K562 (cell line): ENCODE data around the gene ALOX5. TPM values are rescaled to one million over a fixed set of nuclear protein-coding genes. Genes with fewer than 3 reads are reported as not detected.

Experiments
- ARNT ChIP-seq, 2 experiments: fragments of 450-650 bp; IDR thresholded peaks; 2 replicates each; pipeline ENCODE4 v1.6.1; 2016; ENCODE audit warnings: mild to moderate bottlenecking in 1 of 2
- CBX5 ChIP-seq: IDR thresholded peaks from 2 replicates; pipeline ENCODE4 v1.6.1; 2014; ENCODE audit warnings: low read depth, borderline replicate concordance
- DMBX1 ChIP-seq: fragments of 250-450 bp; sonication (Bioruptor Pico); IDR thresholded peaks from 2 replicates; pipeline ENCODE4 v1.8.0; 2022; ENCODE audit warnings: inconsistent platforms, mild to moderate bottlenecking, moderate library complexity, borderline replicate concordance
- E2F6 ChIP-seq, 2 experiments: IDR thresholded peaks; 2 replicates each; pipeline ENCODE4 v1.6.1; 2011; ENCODE audit warnings: borderline replicate concordance in 1 of 2, control low read depth in 1 of 2, low read depth in 1 of 2, low read length in 1 of 2, mild to moderate bottlenecking in 1 of 2, mixed read lengths in 1 of 2, moderate library complexity in 1 of 2; ENCODE audit not compliant: insufficient read depth in 1 of 2, insufficient read length in 1 of 2, poor library complexity in 1 of 2, severe bottlenecking in 1 of 2; ENCODE audit errors: extremely low read depth in 1 of 2
- FUS ChIP-seq: fragments of 200-400 bp; formaldehyde crosslinking; optimal IDR thresholded peaks from 2 replicates; pipeline ENCODE3; 2017; ENCODE audit warnings: low read depth, low read length
- MTA3 ChIP-seq: fragments of 450-650 bp; formaldehyde crosslinking; IDR thresholded peaks from 2 replicates; pipeline ENCODE4 v1.6.1; 2017; ENCODE audit warnings: mild to moderate bottlenecking, borderline replicate concordance
- MYBL2 ChIP-seq, 2 experiments: fragments of 450-650 bp in 1 of 2; sonication (generic) in 1 of 2; formaldehyde crosslinking in 1 of 2; IDR thresholded peaks; 2 replicates each; pipeline versions ENCODE4 v1.6.1 to v1.8.1; 2017 to 2022; ENCODE audit warnings: borderline replicate concordance in 1 of 2, inconsistent platforms in 1 of 2, low read depth in 1 of 2, mild to moderate bottlenecking in 1 of 2, missing genetic modification reagents in 1 of 2, moderate library complexity in 1 of 2
- NBN ChIP-seq: fragments of 450-650 bp; IDR thresholded peaks from 2 replicates; pipeline ENCODE4 v1.6.1; 2016; ENCODE audit warnings: low read depth, mild to moderate bottlenecking
- NR2C1 ChIP-seq, 2 experiments: fragments of 450-650 bp; IDR thresholded peaks; 2 replicates each; pipeline ENCODE4 v1.6.1; 2017; ENCODE audit warnings: mild to moderate bottlenecking in 2 of 2, antibody characterized with exemption in 1 of 2, inconsistent platforms in 1 of 2, missing compliant biosample characterization in 1 of 2, missing genetic modification characterization in 1 of 2
- RHOXF2B ChIP-seq: fragments of 250-450 bp; sonication (Bioruptor Pico); conservative IDR thresholded peaks from 2 replicates; pipeline ENCODE4 v1.5.1; 2021
- SAP30 ChIP-seq: fragments of 200-600 bp; sonication (generic); IDR thresholded peaks from 2 replicates; pipeline ENCODE4 v1.6.1; 2012; ENCODE audit warnings: borderline replicate concordance, low read depth, mild to moderate bottlenecking, moderate library complexity, low read length, control low read depth, inconsistent platforms; ENCODE audit not compliant: insufficient read depth, poor library complexity, severe bottlenecking
- SETDB1 ChIP-seq: IDR thresholded peaks from one replicate; pipeline ENCODE4 v1.6.1; 2012; ENCODE audit warnings: low read length, control low read depth, inconsistent platforms
- SPI1 ChIP-seq: IDR thresholded peaks from 2 replicates; pipeline ENCODE4 v1.6.1; 2011; ENCODE audit warnings: low read depth, low read length, control low read depth, borderline replicate concordance
- SRSF3 ChIP-seq: fragments of 200-400 bp; formaldehyde crosslinking; IDR thresholded peaks from 2 replicates; pipeline ENCODE4 v1.6.1; 2016; ENCODE audit warnings: mild to moderate bottlenecking, low read length, moderate library complexity; ENCODE audit not compliant: insufficient read depth
- SUPT5H ChIP-seq: fragments of 450-650 bp; IDR thresholded peaks from 2 replicates; pipeline ENCODE4 v1.6.1; 2016
- ZBTB34 ChIP-seq: fragments of 250-450 bp; sonication (Bioruptor Pico); IDR thresholded peaks from 2 replicates; pipeline ENCODE4 v1.8.0; 2021; ENCODE audit warnings: mild to moderate bottlenecking, moderate library complexity
- ZFP36 ChIP-seq: fragments of 150-350 bp; IDR thresholded peaks from 2 replicates; pipeline ENCODE4 v1.6.1; 2018; ENCODE audit warnings: low read length, low read depth; ENCODE audit not compliant: partially characterized antibody
- ZKSCAN3 ChIP-seq: fragments of 250-450 bp; sonication (Bioruptor Pico); IDR thresholded peaks from 2 replicates; pipeline ENCODE4 v1.4.0; 2020
- ZNF174 ChIP-seq: fragments of 250-450 bp; sonication (Bioruptor Pico); IDR thresholded peaks from 2 replicates; pipeline ENCODE4 v1.4.0; 2020; ENCODE audit warnings: mild to moderate bottlenecking
- ZNF707 ChIP-seq: fragments of 250-450 bp; sonication (Bioruptor Pico); conservative IDR thresholded peaks from 2 replicates; pipeline ENCODE4 v1.8.0; 2022; ENCODE audit warnings: inconsistent platforms, mild to moderate bottlenecking, moderate library complexity
- ZNF764 ChIP-seq: fragments of 250-450 bp; sonication (Bioruptor Pico); IDR thresholded peaks from 2 replicates; pipeline ENCODE4 v1.4.0; 2020; ENCODE audit warnings: low read depth, mild to moderate bottlenecking, moderate library complexity
- polyA plus RNA-seq, 8 experiments: library from polyadenylated mRNA; depleted of rRNA in 4 of 8; stranded (reverse) in 5 of 8; unstranded in 3 of 8; fragments of >200 nt; fragmentation: Nextera tagmentation in 2 of 8; fragmentation: Illumina TruSeq in 1 of 8; extraction: Ambion mirVana in 2 of 8; extraction: Trizol in 1 of 8; gene quantifications; 2 replicates each; pipeline versions ENCODE4 v1.2.1 to v1.2.3, GENCODE V29; 2011 to 2014; ENCODE audit warnings: inconsistent platforms in 1 of 8, missing spikeins in 1 of 8
- total RNA-seq, 7 experiments: library from RNA; depleted of rRNA in 6 of 7; stranded (reverse); fragments of >200 nt in 6 of 7; fragmentation: Illumina TruSeq in 2 of 7; extraction: Trizol in 2 of 7; gene quantifications; 2 replicates each; pipeline versions ENCODE4 v1.2.1 to v1.2.3, GENCODE V29; 2011 to 2021; ENCODE audit warnings: low replicate concordance in 1 of 7
- TF ChIP-seq, protein P1 (sequence below): sonication (generic); formaldehyde crosslinking; IDR thresholded peaks from 2 replicates; pipeline ENCODE4 v1.8.1; 2023; ENCODE audit warnings: mild to moderate bottlenecking, missing genetic modification reagents

The ALOX5 gene
- total and polyA plus RNA-seq, 9 of the 15 experiments (the other 6 are each of a cell fraction or from before 2014, with no cell fraction given): 0.10 to 2.4 (median 1.4) TPM

GRCh38 chr10:45376371-45376801 is 2.4 kb downstream of the ALOX5 start (continued):
- TF ChIP-seq ZBTB34 (CRISPR knock-in tag): no peak
- TF ChIP-seq SPI1: peak; percentile 65
- TF ChIP-seq NBN: no peak
- TF ChIP-seq RHOXF2B: no peak
- no peak for TF ChIP-seq E2F6 (IDR thresholded peaks at IDR 0.05; ENCODE audit: borderline replicate concordance in 1 of 2, extremely low read depth in 1 of 2, insufficient read depth in 1 of 2, insufficient read length in 1 of 2, low read depth in 1 of 2, low read length in 1 of 2, poor library complexity in 1 of 2, severe bottlenecking in 1 of 2)
- no peak for TF ChIP-seq NR2C1 (IDR thresholded peaks at IDR 0.05)
- peak; percentile 37; the same call in 1 of the 2 replicates for TF ChIP-seq NR2C1 (tag; IDR thresholded peaks at IDR 0.05)
- no peak for TF ChIP-seq ZFP36
- peak; percentile 96 for TF ChIP-seq ZKSCAN3
- no peak for TF ChIP-seq ARNT (IDR thresholded peaks at IDR 0.05)
- no peak for TF ChIP-seq ZNF764
- no peak for TF ChIP-seq FUS
- no peak for TF ChIP-seq MYBL2 (IDR thresholded peaks at IDR 0.05; ENCODE audit: low read depth)
- TF ChIP-seq MYBL2 (CRISPR knock-in tag; IDR thresholded peaks at IDR 0.05; ENCODE audit: borderline replicate concordance): no peak
- no peak for TF ChIP-seq SUPT5H
- TF ChIP-seq DMBX1 (CRISPR knock-in tag): no peak
- TF ChIP-seq CBX5: no peak
- TF ChIP-seq, protein P1, sequence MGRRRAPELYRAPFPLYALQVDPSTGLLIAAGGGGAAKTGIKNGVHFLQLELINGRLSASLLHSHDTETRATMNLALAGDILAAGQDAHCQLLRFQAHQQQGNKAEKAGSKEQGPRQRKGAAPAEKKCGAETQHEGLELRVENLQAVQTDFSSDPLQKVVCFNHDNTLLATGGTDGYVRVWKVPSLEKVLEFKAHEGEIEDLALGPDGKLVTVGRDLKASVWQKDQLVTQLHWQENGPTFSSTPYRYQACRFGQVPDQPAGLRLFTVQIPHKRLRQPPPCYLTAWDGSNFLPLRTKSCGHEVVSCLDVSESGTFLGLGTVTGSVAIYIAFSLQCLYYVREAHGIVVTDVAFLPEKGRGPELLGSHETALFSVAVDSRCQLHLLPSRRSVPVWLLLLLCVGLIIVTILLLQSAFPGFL: no peak
- no peak for TF ChIP-seq ZNF174 (CRISPR knock-in tag)
- no peak; the same call in 1 of the 2 replicates for TF ChIP-seq MTA3
- TF ChIP-seq SRSF3: no peak
- TF ChIP-seq ZNF707 (CRISPR knock-in tag): no peak
- no peak for TF ChIP-seq SETDB1
- TF ChIP-seq SAP30: no peak
